ENCODE results near the gene STPG4.
"Not testable (repeated sequence)": the region's sequence is repeated elsewhere in the genome, so short reads cannot be mapped to it uniquely, and the experiment has no call there.

STPG4 gene

GRCh38 chr2:47109680-47110079, 45.4 kb downstream of the STPG4 start:
- no peak overlapping the region for H3K9ac ChIP-seq (ENCODE audit: low read length)
- H3K9me3 ChIP-seq (replicated peaks; ENCODE audit: insufficient read depth, low read length): no peaks in the 10 kb centered on the region
- H3F3A ChIP-seq (ENCODE audit: insufficient read depth, low read length): no peaks in the 10 kb centered on the region
- no peaks in the 10 kb centered on the region for H3K79me2 ChIP-seq (ENCODE audit: low read length)
- no peaks in the 10 kb centered on the region for H3K27me3 ChIP-seq (replicated peaks; ENCODE audit: insufficient read depth, low read length)
- no peak for DNase-seq
- TF ChIP-seq EZH2phosphoT487 (IDR thresholded peaks at IDR 0.05; ENCODE audit: low read length) (no peak), EZH2 (optimal IDR thresholded peaks at IDR 0.05; ENCODE audit: low read depth, low read length) (no peak)
- TF ChIP-seq, protein P1, sequence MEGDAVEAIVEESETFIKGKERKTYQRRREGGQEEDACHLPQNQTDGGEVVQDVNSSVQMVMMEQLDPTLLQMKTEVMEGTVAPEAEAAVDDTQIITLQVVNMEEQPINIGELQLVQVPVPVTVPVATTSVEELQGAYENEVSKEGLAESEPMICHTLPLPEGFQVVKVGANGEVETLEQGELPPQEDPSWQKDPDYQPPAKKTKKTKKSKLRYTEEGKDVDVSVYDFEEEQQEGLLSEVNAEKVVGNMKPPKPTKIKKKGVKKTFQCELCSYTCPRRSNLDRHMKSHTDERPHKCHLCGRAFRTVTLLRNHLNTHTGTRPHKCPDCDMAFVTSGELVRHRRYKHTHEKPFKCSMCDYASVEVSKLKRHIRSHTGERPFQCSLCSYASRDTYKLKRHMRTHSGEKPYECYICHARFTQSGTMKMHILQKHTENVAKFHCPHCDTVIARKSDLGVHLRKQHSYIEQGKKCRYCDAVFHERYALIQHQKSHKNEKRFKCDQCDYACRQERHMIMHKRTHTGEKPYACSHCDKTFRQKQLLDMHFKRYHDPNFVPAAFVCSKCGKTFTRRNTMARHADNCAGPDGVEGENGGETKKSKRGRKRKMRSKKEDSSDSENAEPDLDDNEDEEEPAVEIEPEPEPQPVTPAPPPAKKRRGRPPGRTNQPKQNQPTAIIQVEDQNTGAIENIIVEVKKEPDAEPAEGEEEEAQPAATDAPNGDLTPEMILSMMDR (IDR thresholded peaks at IDR 0.05; ENCODE audit: low read length): no peak
- no peaks in the 10 kb centered on the region for H4K20me1 ChIP-seq (ENCODE audit: insufficient read depth, low read length)
- H3K4me2 ChIP-seq (ENCODE audit: low read depth, low read length): no peak overlapping the region
- no peaks in the 10 kb centered on the region for H3K4me1 ChIP-seq (ENCODE audit: low read length)
- H2AFZ ChIP-seq (ENCODE audit: low read length): no peak overlapping the region
- H3K27ac ChIP-seq (ENCODE audit: low read length): no peak overlapping the region
- no peaks in the 10 kb centered on the region for H3K9me2 ChIP-seq (replicated peaks; ENCODE audit: insufficient read depth, low read length)
- no peaks in the 10 kb centered on the region for H3K36me3 ChIP-seq (replicated peaks; ENCODE audit: insufficient read depth, low read length)
- no peak overlapping the region for H3K4me3 ChIP-seq (ENCODE audit: low read length)

DNA sequence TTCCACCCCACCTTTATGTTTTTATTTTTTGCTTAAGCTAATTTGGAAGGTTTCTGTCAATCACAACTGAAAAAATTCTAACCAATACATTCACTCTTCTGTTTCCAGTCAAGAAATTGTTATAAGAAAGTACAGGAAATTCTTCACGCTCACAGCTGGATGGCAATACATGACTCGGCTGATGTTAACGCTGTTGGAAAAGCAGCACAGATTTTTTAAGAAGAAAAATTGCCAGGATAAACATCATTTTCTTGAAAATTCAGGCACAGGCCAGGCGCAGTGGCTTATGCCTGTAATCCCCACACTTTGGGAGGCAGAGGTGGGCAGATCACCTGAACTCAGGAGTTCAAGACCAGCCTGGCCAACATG, 46.1 kb downstream of the STPG4 start:
- Histone ChIP-seq H3F3A (ENCODE audit: insufficient read depth, low read length) (no peaks in the 10 kb centered on the region), H3K4me2 (ENCODE audit: low read depth, low read length) (no peak overlapping the region), H3K27me3 (replicated peaks; ENCODE audit: insufficient read depth, low read length) (no peaks in the 10 kb centered on the region), H3K9ac (ENCODE audit: low read length) (no peak overlapping the region), H4K20me1 (ENCODE audit: insufficient read depth, low read length) (no peaks in the 10 kb centered on the region), H3K27ac (ENCODE audit: low read length) (no peak overlapping the region), H3K4me3 (ENCODE audit: low read length) (no peak overlapping the region), H3K9me2 (replicated peaks; ENCODE audit: insufficient read depth, low read length) (no peaks in the 10 kb centered on the region), H3K79me2 (ENCODE audit: low read length) (no peaks in the 10 kb centered on the region), H3K36me3 (replicated peaks; ENCODE audit: insufficient read depth, low read length) (no peaks in the 10 kb centered on the region), H3K9me3 (replicated peaks; ENCODE audit: insufficient read depth, low read length) (no peaks in the 10 kb centered on the region), H3K4me1 (ENCODE audit: low read length) (no peaks in the 10 kb centered on the region), H2AFZ (ENCODE audit: low read length) (no peak overlapping the region)
- TF ChIP-seq, protein P1 (IDR thresholded peaks at IDR 0.05; ENCODE audit: low read length): no peak
- TF ChIP-seq EZH2 (optimal IDR thresholded peaks at IDR 0.05; ENCODE audit: low read depth, low read length): no peak
- TF ChIP-seq EZH2phosphoT487 (IDR thresholded peaks at IDR 0.05; ENCODE audit: low read length): no peak
- DNase-seq: no peak

DNA sequence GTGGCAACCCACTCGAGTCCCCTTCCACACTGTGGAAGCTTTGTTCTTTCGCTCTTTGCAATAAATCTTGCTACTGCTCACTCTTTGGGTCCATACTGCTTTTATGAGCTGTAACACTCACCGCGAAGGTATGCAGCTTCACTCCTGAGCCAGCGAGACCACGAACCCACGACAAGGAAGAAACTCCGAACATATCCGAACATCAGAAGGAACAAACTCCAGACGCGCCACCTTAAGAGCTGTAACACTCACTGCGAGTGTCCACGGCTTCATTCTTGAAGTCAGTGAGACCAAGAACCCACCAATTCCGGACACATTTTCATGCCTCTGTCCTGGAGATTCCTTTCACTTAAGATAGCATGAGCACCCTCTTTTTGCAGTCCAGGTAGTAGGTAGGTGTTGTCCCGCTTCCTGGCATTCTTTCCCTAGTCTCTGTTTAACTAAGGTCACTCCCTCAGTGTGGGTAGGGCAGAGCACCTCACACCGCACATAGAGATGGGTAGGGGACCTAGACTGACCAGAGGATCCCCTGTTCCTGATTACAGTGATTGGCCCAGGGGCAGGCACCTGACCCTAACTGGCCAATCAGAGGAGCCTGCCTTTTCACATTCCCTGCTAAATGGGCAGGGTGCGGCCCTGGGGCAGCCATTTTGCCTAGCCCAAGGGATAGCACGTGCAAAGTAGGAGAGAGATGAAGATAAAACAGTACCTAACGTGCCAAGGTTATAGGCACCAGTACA, 46.7 kb downstream of the STPG4 start:
- H3K4me1 ChIP-seq (ENCODE audit: low read length); H3K9me2 ChIP-seq (replicated peaks; ENCODE audit: insufficient read depth, low read length); H3K9me3 ChIP-seq (replicated peaks; ENCODE audit: insufficient read depth, low read length); H4K20me1 ChIP-seq (ENCODE audit: insufficient read depth, low read length); H3K27ac ChIP-seq (ENCODE audit: low read length); H3K79me2 ChIP-seq (ENCODE audit: low read length); H3K4me2 ChIP-seq (ENCODE audit: low read depth, low read length); H3K36me3 ChIP-seq (replicated peaks; ENCODE audit: insufficient read depth, low read length); DNase-seq; H3K27me3 ChIP-seq (replicated peaks; ENCODE audit: insufficient read depth, low read length); H3K4me3 ChIP-seq (ENCODE audit: low read length); H2AFZ ChIP-seq (ENCODE audit: low read length); H3F3A ChIP-seq (ENCODE audit: insufficient read depth, low read length); H3K9ac ChIP-seq (ENCODE audit: low read length): not testable (repeated sequence)

DNA sequence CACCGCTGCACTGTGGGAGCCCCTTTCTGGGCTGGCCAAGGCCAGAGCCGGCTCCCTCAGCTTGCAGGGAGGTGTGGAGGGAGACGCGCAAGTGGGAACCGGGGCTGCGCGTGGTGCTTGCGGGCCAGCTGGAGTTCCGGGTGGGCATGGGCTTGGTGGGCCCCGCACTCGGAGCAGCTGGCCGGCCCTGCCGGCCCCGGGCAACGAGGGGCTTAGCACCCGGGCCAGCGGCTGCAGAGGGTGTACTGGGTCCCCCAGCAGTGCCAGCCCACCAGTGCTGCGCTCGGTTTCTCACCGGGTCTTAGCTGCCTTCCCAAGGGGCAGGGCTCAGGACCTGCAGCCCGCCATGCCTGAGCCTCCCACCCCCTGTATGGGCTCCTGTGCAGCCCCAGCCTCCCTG, 47.9 kb downstream of the STPG4 start:
- H3K9me3 ChIP-seq (replicated peaks; ENCODE audit: insufficient read depth, low read length); H3K79me2 ChIP-seq (ENCODE audit: low read length); H3K27me3 ChIP-seq (replicated peaks; ENCODE audit: insufficient read depth, low read length); H3K36me3 ChIP-seq (replicated peaks; ENCODE audit: insufficient read depth, low read length); H3K9me2 ChIP-seq (replicated peaks; ENCODE audit: insufficient read depth, low read length); H3K4me1 ChIP-seq (ENCODE audit: low read length); H3K4me2 ChIP-seq (ENCODE audit: low read depth, low read length); H3K4me3 ChIP-seq (ENCODE audit: low read length); DNase-seq; H3K27ac ChIP-seq (ENCODE audit: low read length); H3F3A ChIP-seq (ENCODE audit: insufficient read depth, low read length); H3K9ac ChIP-seq (ENCODE audit: low read length); H2AFZ ChIP-seq (ENCODE audit: low read length); H4K20me1 ChIP-seq (ENCODE audit: insufficient read depth, low read length): not testable (repeated sequence)

- H3K4me3 ChIP-seq (ENCODE audit: low read length); H3K27me3 ChIP-seq (replicated peaks; ENCODE audit: insufficient read depth, low read length); DNase-seq; H3K4me2 ChIP-seq (ENCODE audit: low read depth, low read length); H3K9me3 ChIP-seq (replicated peaks; ENCODE audit: insufficient read depth, low read length); H3K4me1 ChIP-seq (ENCODE audit: low read length); H3K9ac ChIP-seq (ENCODE audit: low read length); H3K27ac ChIP-seq (ENCODE audit: low read length); H3K36me3 ChIP-seq (replicated peaks; ENCODE audit: insufficient read depth, low read length); H3K79me2 ChIP-seq (ENCODE audit: low read length); H2AFZ ChIP-seq (ENCODE audit: low read length); H3F3A ChIP-seq (ENCODE audit: insufficient read depth, low read length); H3K9me2 ChIP-seq (replicated peaks; ENCODE audit: insufficient read depth, low read length); H4K20me1 ChIP-seq (ENCODE audit: insufficient read depth, low read length): not testable (repeated sequence)
Measured at GRCh38 chr2:47106231-47106630, 48.9 kb downstream of the STPG4 start.

DNA sequence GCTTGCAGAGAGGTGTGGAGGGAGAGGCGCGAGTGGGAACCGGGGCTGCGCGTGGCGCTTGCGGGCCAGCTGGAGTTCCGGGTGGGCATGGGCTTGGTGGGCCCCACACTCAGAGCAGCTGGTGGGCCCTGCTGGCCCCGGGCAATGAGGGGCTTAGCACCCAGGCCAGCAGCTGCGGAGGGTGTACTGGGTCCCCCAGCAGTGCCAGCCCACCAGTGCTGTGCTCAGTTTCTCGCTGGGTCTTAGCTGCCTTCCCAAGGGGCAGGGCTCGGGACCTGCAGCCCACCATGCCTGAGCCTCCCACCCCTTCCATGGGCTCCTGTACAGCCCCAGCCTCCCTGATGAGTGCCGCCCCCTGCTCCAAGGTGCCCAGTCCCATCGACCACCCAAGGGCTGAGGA, 55.4 kb downstream of the STPG4 start:
- not testable (repeated sequence) for H3K27ac ChIP-seq (ENCODE audit: low read length); H3K36me3 ChIP-seq (replicated peaks; ENCODE audit: insufficient read depth, low read length); H3K4me1 ChIP-seq (ENCODE audit: low read length); DNase-seq; H3K9me2 ChIP-seq (replicated peaks; ENCODE audit: insufficient read depth, low read length); H3K4me3 ChIP-seq (ENCODE audit: low read length); H3K4me2 ChIP-seq (ENCODE audit: low read depth, low read length); H3K9ac ChIP-seq (ENCODE audit: low read length); H3K79me2 ChIP-seq (ENCODE audit: low read length); H3K27me3 ChIP-seq (replicated peaks; ENCODE audit: insufficient read depth, low read length); H4K20me1 ChIP-seq (ENCODE audit: insufficient read depth, low read length); H3F3A ChIP-seq (ENCODE audit: insufficient read depth, low read length); H3K9me3 ChIP-seq (replicated peaks; ENCODE audit: insufficient read depth, low read length); H2AFZ ChIP-seq (ENCODE audit: low read length)

Data from MM.1S (cell line).